ENCODE measurements around the gene TBL1XR1.
"Not testable (repeated sequence)": the region's sequence is repeated elsewhere in the genome, so short reads cannot be mapped to it uniquely, and the experiment has no call there.

The TBL1XR1 gene

DNA sequence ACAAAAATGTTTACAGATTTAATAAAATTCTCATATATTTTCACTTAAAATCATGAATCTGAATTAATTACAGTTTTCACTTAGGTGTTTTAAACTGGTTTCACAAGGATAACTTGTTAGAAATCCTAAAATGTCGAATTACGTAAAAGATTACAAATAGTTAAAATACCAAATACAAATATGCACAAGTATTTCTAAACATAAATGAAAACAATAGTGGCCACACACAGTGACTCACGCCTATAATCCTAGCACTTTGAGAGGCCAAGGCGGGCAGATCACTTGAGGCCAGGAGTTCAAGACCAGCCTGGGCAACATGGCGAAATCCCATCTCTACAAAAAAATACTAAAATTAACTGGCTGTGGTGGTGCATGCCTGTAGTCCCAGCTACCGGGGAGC lies 10.9 kb upstream of the TBL1XR1 start:
- Histone ChIP-seq H3K9ac (ENCODE audit: low read length) (no peak overlapping the region), H3K27ac (ENCODE audit: low read depth, low read length) (no peak overlapping the region), H3K36me3 (ENCODE audit: control insufficient read depth, insufficient read depth, low read length) (no peaks in the 10 kb centered on the region)

DNA sequence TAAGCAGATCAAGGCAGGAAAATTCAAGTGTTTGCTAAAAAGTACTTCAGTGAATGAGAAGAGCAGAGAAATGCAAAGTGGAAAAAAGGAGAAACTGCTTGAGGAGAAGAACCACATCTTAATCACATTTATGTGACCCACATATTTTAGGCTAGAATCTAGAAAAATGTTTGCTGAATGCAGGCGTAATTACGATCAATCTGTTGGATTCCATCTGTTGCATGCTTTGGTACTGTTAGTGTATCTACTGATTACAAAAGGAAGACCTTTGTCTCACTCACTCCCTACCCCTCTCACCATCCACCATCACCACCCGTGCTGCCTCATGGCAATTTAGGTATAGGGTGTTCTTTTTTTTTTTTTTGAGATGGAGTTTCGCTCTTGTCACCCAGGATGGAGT lies 9.7 kb upstream of the TBL1XR1 start:
- no peak overlapping the region for H3K4me3 ChIP-seq (ENCODE audit: low read depth, low read length)
- no peak overlapping the region for H3K9ac ChIP-seq (ENCODE audit: low read length)
- H3K27me3 ChIP-seq (ENCODE audit: control insufficient read depth, insufficient read depth, low read length), result no peaks in the 10 kb centered on the region
- H3K9me3 ChIP-seq (ENCODE audit: control insufficient read depth, insufficient read depth, low read depth, low read length), result peaks cover 16% of the 10 kb centered on the region
- H3K4me1 ChIP-seq (ENCODE audit: control insufficient read depth, insufficient read depth, low read length), result no peaks in the 10 kb centered on the region
- no peaks in the 10 kb centered on the region for H3K36me3 ChIP-seq (ENCODE audit: control insufficient read depth, insufficient read depth, low read length)
- no peak overlapping the region for H3K27ac ChIP-seq (ENCODE audit: low read depth, low read length)

More for the DNA sequence above, 10.9 kb upstream of the TBL1XR1 start:
- H3K9me3 ChIP-seq (ENCODE audit: control insufficient read depth, insufficient read depth, low read depth, low read length), result peaks cover 13% of the 10 kb centered on the region
- no peaks in the 10 kb centered on the region for H3K4me1 ChIP-seq (ENCODE audit: control insufficient read depth, insufficient read depth, low read length)
- no peak overlapping the region for H3K4me3 ChIP-seq (ENCODE audit: low read depth, low read length)
- H3K27me3 ChIP-seq (ENCODE audit: control insufficient read depth, insufficient read depth, low read length), result no peaks in the 10 kb centered on the region

DNA sequence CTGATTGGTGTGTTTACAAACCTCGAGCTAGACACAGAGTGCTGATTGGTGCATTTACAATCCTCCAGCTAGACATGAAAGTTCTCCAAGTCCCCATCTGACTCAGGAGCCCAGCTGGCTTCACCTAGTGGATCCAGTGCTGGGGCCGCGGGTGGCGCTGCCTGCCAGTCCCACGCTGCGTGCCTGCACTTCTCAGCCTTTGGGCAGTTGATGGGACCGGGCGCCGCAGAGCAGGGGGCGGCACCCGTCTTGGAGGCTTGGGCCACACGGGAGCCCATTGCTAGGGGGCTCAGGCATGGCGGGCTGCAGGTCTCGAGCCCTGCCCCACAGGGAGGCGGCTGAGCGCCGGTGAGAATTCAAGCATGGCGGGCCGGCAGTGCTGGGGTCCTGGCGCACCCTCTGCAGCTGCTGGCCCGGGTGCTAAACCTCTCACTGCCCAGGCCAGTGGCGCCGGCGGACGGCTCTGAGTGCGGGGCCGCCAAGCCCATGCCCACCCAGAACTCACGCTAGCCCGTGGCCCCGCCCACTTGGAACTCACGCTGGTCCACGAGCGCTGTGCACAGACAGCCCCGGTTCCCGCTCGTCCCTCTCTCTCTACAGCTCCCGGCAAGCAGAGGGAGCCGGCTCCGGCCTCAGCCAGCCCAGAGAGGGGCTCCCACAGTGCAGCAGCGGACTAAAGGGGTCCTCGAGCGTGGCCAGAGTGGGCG lies 6.6 kb upstream of the TBL1XR1 start:
- peaks cover 9% of the 10 kb centered on the region for H3K4me1 ChIP-seq (ENCODE audit: control insufficient read depth, insufficient read depth, low read length)
- no peaks in the 10 kb centered on the region for H3K27me3 ChIP-seq (ENCODE audit: control insufficient read depth, insufficient read depth, low read length)
- no peak overlapping the region for H3K9ac ChIP-seq (ENCODE audit: low read length)
- no peak overlapping the region for H3K4me3 ChIP-seq (ENCODE audit: low read depth, low read length)
- H3K27ac ChIP-seq (ENCODE audit: low read depth, low read length), result no peak overlapping the region
- H3K9me3 ChIP-seq (ENCODE audit: control insufficient read depth, insufficient read depth, low read depth, low read length), result peaks cover 16% of the 10 kb centered on the region
- no peaks in the 10 kb centered on the region for H3K36me3 ChIP-seq (ENCODE audit: control insufficient read depth, insufficient read depth, low read length)

DNA sequence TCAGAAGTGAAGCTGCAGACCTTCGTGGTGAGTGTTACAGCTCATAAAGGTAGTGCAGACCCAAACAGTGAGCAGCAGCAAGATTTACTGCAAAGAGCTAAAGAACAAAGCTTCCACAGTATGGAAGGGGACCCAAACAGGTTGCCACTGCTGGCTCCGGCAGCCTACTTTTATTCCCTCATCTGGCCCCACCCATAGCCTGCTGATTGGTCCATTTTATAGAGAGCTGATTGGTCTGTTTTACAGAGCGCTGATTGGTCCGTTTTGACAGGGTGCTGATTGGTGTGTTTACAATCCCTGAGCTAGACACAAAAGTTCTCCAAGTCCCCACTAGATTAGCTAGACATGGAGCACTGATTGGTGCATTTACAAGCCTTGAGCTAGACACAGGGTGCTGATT lies 5.7 kb upstream of the TBL1XR1 start:
- not testable (repeated sequence) for H3K9ac ChIP-seq (ENCODE audit: low read length); H3K4me3 ChIP-seq (ENCODE audit: low read depth, low read length); H3K27me3 ChIP-seq (ENCODE audit: control insufficient read depth, insufficient read depth, low read length); H3K27ac ChIP-seq (ENCODE audit: low read depth, low read length); H3K36me3 ChIP-seq (ENCODE audit: control insufficient read depth, insufficient read depth, low read length)
- Histone ChIP-seq H3K4me1 (ENCODE audit: control insufficient read depth, insufficient read depth, low read length) (peaks cover 17% of the 10 kb centered on the region), H3K9me3 (ENCODE audit: control insufficient read depth, insufficient read depth, low read depth, low read length) (peaks cover 16% of the 10 kb centered on the region)

DNA sequence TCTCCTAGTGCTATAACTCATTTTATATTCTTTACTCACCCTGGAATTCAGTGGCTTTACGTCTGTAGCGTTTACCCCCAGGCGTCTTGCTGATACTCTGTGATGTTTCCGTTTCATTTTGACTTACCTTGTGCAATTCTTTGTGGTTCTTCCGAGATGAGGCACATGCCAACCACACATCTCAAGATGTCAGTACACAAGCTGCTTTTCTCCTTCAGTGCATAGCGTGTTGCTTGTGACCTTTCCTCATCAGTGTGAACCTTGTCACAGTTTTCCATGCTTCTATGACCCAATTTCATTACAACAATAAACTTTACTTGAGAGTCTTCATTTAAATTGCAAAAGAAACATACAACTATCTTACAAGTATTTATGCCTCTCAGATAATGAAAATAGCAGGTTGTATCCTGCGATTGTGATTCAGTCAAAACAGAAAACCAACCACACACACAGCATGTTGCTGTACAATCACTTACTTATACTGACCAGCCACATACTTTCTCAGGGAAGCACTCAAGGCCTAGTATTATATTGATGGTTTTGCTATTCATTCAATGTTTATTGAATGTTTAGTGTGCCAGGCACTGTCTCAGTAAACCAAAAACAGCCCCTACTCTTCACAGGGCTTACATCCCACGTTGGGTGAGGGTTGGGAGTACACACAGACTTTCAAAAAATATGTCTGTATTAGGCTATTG lies 4.6 kb upstream of the TBL1XR1 start:
- no peak overlapping the region for H3K27ac ChIP-seq (ENCODE audit: low read depth, low read length)
- no peaks in the 10 kb centered on the region for H3K27me3 ChIP-seq (ENCODE audit: control insufficient read depth, insufficient read depth, low read length)
- H3K9me3 ChIP-seq (ENCODE audit: control insufficient read depth, insufficient read depth, low read depth, low read length), result peaks cover 16% of the 10 kb centered on the region
- H3K9ac ChIP-seq (ENCODE audit: low read length), result no peak overlapping the region
- H3K4me3 ChIP-seq (ENCODE audit: low read depth, low read length), result no peak overlapping the region
- H3K4me1 ChIP-seq (ENCODE audit: control insufficient read depth, insufficient read depth, low read length), result peaks cover 19% of the 10 kb centered on the region
- H3K36me3 ChIP-seq (ENCODE audit: control insufficient read depth, insufficient read depth, low read length), result no peaks in the 10 kb centered on the region

DNA sequence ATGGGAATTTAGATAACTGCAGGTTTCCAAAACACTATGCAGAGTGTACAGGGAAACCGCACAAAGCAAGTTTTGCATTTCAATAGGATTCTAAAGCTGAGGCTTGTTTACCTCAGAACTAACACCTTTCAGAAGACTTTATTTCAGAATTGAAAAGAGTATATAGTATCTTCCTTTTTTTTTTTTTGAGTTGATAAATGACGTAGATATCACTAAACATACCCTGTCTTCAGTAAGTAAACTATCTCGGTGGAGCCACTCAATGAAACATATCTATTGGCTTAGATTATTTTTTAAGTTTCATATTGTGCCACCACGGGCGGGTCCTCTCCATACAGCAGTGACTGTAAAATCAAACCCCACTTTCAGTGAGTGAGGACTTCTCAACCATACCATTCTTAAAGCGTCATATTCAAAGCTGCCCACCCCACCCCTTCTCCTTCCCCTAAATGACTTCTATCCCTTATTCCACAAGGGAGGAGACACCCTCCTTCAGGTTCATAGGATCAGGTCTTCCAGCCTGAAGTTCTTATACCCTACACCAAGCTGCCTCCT lies 2.0 kb upstream of the TBL1XR1 start:
- Histone ChIP-seq H3K4me3 (ENCODE audit: low read depth, low read length) (peak overlapping the region; percentile 81; the same call in 1 of the 2 replicates), H3K9me3 (ENCODE audit: control insufficient read depth, insufficient read depth, low read depth, low read length) (peaks cover 12% of the 10 kb centered on the region; the same call in 1 of the 2 replicates), H3K36me3 (ENCODE audit: control insufficient read depth, insufficient read depth, low read length) (no peaks in the 10 kb centered on the region), H3K27me3 (ENCODE audit: control insufficient read depth, insufficient read depth, low read length) (no peaks in the 10 kb centered on the region), H3K4me1 (ENCODE audit: control insufficient read depth, insufficient read depth, low read length) (peaks cover 22% of the 10 kb centered on the region), H3K27ac (ENCODE audit: low read depth, low read length) (peak overlapping the region; percentile 99; the same call in 1 of the 2 replicates), H3K9ac (ENCODE audit: low read length) (peak overlapping the region; percentile 94)

DNA sequence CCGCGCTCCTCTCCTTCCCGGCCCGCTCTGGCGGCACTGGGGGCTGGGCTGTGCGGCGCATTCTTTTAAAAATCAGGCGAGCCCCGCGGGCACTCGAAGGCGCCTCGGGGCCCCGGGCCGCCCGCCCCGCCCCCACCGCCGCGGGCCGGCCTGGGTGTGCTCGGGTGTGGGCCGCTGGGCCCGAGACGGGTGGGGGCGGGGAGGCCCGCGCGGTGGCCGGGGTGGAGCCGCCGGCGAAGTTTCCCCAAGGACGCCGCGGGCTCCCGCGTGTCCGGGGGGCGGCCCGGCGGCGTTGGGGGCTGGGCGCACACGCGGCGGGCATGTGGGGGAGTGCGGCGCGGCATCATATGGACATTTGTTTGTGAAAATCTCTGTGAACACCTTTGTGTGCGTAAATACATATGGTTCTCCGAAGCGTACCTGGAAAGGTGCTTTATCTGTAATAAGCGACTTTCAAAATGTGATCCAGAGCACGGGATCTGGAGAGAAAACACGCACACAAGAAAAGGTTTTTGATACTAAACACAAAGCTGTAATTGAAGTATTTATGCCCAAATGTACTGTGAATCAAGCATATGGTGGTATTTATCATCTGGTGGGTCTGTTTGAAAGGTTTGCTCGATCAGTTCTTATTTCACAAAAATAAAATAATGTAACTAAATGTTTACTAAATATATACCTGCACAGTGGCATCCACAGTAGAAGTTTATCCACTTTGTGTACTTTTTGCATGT lies 612 bp upstream of the TBL1XR1 start:
- Histone ChIP-seq H3K27me3 (ENCODE audit: control insufficient read depth, insufficient read depth, low read length) (no peaks in the 10 kb centered on the region), H3K36me3 (ENCODE audit: control insufficient read depth, insufficient read depth, low read length) (peaks cover 8% of the 10 kb centered on the region; the same call in 1 of the 2 replicates), H3K4me1 (ENCODE audit: control insufficient read depth, insufficient read depth, low read length) (peaks cover 32% of the 10 kb centered on the region), H3K9me3 (ENCODE audit: control insufficient read depth, insufficient read depth, low read depth, low read length) (0 out of 2 replicates have a peak, but pooled peaks cover under 1% of the 10 kb centered on the region), H3K4me3 (ENCODE audit: low read depth, low read length) (peak overlapping the region; percentile 81), H3K9ac (ENCODE audit: low read length) (peak overlapping the region; percentile 94), H3K27ac (ENCODE audit: low read depth, low read length) (peak overlapping the region; percentile 99)

DNA sequence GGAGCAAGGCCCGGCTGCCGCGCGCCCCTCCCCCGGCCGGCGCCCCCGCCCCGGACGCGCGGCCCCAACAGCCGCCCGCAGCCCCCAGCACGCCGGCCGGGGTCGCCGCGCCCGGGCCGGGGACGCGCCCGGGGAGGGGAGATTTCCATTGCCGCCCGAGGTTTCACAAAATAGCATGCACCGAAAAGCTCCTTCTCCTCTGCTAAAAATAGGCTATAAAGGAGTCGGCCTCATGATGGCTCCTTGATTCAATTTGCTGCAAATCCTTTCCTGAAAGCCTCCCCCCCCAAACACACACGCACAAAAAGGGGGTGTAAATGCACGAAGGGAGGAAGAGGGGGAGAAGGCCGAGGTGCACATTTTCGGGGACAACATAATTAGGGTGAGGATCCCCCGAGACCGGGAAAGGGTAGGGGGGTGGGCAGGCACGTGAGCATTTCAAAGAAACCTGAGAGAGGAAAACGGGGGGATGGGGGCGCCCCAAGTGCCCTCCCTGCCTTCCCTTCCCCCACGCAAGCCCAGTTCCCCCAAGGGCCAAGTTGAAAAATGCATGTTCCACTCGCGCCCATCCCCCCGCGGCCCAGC lies 734 bp downstream of the TBL1XR1 start:
- Histone ChIP-seq H3K4me3 (ENCODE audit: low read depth, low read length) (peak overlapping the region; percentile 100), H3K27me3 (ENCODE audit: control insufficient read depth, insufficient read depth, low read length) (no peaks in the 10 kb centered on the region), H3K36me3 (ENCODE audit: control insufficient read depth, insufficient read depth, low read length) (peaks cover 8% of the 10 kb centered on the region; the same call in 1 of the 2 replicates), H3K4me1 (ENCODE audit: control insufficient read depth, insufficient read depth, low read length) (peaks cover 41% of the 10 kb centered on the region), H3K27ac (ENCODE audit: low read depth, low read length) (peak overlapping the region; percentile 100), H3K9ac (ENCODE audit: low read length) (peak overlapping the region; percentile 100), H3K9me3 (ENCODE audit: control insufficient read depth, insufficient read depth, low read depth, low read length) (no peaks in the 10 kb centered on the region)

DNA sequence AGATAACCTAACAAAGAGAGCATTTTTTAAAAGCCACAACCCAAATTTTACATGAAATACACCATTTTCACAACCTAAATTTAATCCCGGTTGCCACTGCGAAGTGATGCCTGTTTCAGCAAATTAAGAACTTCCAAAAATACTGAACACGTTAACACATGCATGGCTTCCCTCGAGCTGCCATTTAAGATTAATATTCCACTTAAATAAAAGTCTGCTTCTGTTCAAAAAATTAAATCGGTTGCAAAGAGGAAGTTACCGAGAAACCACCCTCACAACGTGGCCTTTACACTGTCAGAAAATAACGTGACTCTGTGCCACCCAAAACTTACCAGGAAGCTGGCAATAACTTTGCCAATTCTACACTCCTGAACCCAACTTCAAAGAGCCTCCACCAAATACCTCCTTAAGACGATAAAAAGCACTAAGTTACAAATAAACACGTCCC lies 1.2 kb downstream of the TBL1XR1 start:
- H3K36me3 ChIP-seq (ENCODE audit: control insufficient read depth, insufficient read depth, low read length), result peaks cover 8% of the 10 kb centered on the region; the same call in 1 of the 2 replicates
- H3K27ac ChIP-seq (ENCODE audit: low read depth, low read length), result peak overlapping the region; percentile 100
- H3K9ac ChIP-seq (ENCODE audit: low read length), result peak overlapping the region; percentile 100
- H3K4me1 ChIP-seq (ENCODE audit: control insufficient read depth, insufficient read depth, low read length), result peaks cover 46% of the 10 kb centered on the region
- no peaks in the 10 kb centered on the region for H3K27me3 ChIP-seq (ENCODE audit: control insufficient read depth, insufficient read depth, low read length)
- peak overlapping the region; percentile 100 for H3K4me3 ChIP-seq (ENCODE audit: low read depth, low read length)
- no peaks in the 10 kb centered on the region for H3K9me3 ChIP-seq (ENCODE audit: control insufficient read depth, insufficient read depth, low read depth, low read length)

DNA sequence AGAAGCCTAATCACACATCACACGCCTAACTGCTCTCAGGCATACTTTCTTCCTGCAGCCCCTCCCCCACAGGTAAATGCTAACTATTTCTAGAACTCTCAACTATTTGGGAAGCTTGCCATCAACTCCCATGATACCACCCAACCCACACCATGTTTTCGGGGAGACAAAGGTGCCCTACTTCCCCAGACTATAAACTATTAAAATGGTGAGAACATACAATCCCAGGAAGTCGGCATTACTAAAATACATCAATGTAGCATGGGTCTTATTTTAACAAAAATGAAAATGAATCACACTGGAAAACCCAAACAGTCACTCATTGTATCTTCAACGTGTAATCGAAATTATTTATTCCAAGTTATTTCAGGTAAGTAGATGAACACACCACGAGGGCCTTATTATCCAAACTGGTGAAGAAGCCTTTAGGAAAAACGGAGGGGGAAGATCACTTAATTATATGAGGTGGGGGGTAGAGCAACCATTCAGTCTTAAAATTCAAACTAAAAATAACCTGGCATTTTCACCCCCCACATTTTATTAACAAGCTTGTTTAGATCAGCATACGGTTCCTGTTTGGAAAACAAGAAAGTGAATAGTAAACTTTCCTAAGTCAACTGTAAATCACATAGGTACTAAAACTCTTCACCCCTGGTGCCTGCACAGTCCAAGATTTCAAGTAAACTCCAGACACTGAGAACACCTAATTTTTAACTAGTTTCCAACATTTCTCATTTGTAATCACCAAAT lies 1.9 kb downstream of the TBL1XR1 start:
- peak overlapping the region; percentile 100 for H3K9ac ChIP-seq (ENCODE audit: low read length)
- H3K27me3 ChIP-seq (ENCODE audit: control insufficient read depth, insufficient read depth, low read length), result no peaks in the 10 kb centered on the region
- no peaks in the 10 kb centered on the region for H3K9me3 ChIP-seq (ENCODE audit: control insufficient read depth, insufficient read depth, low read depth, low read length)
- H3K36me3 ChIP-seq (ENCODE audit: control insufficient read depth, insufficient read depth, low read length), result peaks cover 8% of the 10 kb centered on the region; the same call in 1 of the 2 replicates
- H3K4me1 ChIP-seq (ENCODE audit: control insufficient read depth, insufficient read depth, low read length), result peaks cover 52% of the 10 kb centered on the region
- H3K27ac ChIP-seq (ENCODE audit: low read depth, low read length), result peak overlapping the region; percentile 100
- H3K4me3 ChIP-seq (ENCODE audit: low read depth, low read length), result peak overlapping the region; percentile 100
